Stromal cell of bone marrow (primary cell): ENCODE results near the gene MYH14.

Source experiments
- DNase-seq: peaks from one replicate; pipeline ENCODE4 v3.0.0-alpha.2; 2012; ENCODE audit warnings: low read depth

Gene MYH14

GRCh38 chr19:50195224-50195623, 8.2 kb upstream of the MYH14 start:
- DNase-seq = no peak

GRCh38 chr19:50196322-50196932, 7.0 kb upstream of the MYH14 start:
- DNase-seq = no peak

- DNase-seq = no peak
These were observed 6.1 kb upstream of the MYH14 start for GRCh38 chr19:50197348-50197747.

- no peak for DNase-seq
These were observed 4.8 kb upstream of the MYH14 start for GRCh38 chr19:50198431-50199258.

GRCh38 chr19:50199259-50199555, 4.2 kb upstream of the MYH14 start:
- DNase-seq = no peak

- no peak for DNase-seq
These were observed 1.0 kb upstream of the MYH14 start for GRCh38 chr19:50202386-50202785.

- DNase-seq = no peak
These were observed 501 bp upstream of the MYH14 start for GRCh38 chr19:50202962-50203280.

GRCh38 chr19:50204081-50204428, 633 bp downstream of the MYH14 start:
- no peak for DNase-seq

GRCh38 chr19:50204811-50205675, 1.6 kb downstream of the MYH14 start:
- DNase-seq = no peak

GRCh38 chr19:50205681-50206138, 2.3 kb downstream of the MYH14 start:
- no peak for DNase-seq

- no peak for DNase-seq
These were observed 2.8 kb downstream of the MYH14 start for GRCh38 chr19:50206191-50206590.

GRCh38 chr19:50207730-50208129, 4.3 kb downstream of the MYH14 start:
- no peak for DNase-seq

GRCh38 chr19:50209131-50209530, 5.7 kb downstream of the MYH14 start:
- DNase-seq = no peak

- no peak for DNase-seq
These were observed 7.0 kb downstream of the MYH14 start for GRCh38 chr19:50210425-50210824.

GRCh38 chr19:50213925-50214324, 10.5 kb downstream of the MYH14 start:
- DNase-seq = no peak

- DNase-seq = no peak
These were observed 11.5 kb downstream of the MYH14 start for GRCh38 chr19:50214699-50215543.

GRCh38 chr19:50215820-50216219, 12.4 kb downstream of the MYH14 start:
- DNase-seq = no peak

- DNase-seq = no peak
These were observed 17.7 kb downstream of the MYH14 start for GRCh38 chr19:50221087-50221486.

GRCh38 chr19:50222691-50223438, 19.4 kb downstream of the MYH14 start:
- DNase-seq = no peak

GRCh38 chr19:50223439-50223716, 20.0 kb downstream of the MYH14 start:
- DNase-seq = no peak

- no peak for DNase-seq
These were observed 21.7 kb downstream of the MYH14 start for GRCh38 chr19:50224986-50225747.
